Body of pancreas (tissue), 4 donors: Measurements from ENCODE around the gene MRPL36. TPM values are rescaled to one million over a fixed set of nuclear protein-coding genes. Genes with fewer than 3 reads are reported as not detected.

Source experiments
- ATAC-seq: fragments of 150-250 bp; one replicate; pipeline ENCODE4 v1.9.1; 2016
- DNase-seq, 4 donors: peaks; one replicate each; pipeline ENCODE4 v3.0.0-alpha.2; 2019
- H3K27ac ChIP-seq, 4 donors: fragments of 200-600 bp; sonication (generic); 1 replicate in 3 of 4; 2 replicates in 1 of 4; pipeline versions ENCODE4 v1.5.1 to v1.6.1; 2016 to 2019; ENCODE audit warnings: mild to moderate bottlenecking in 1 of 4, mixed read lengths in 1 of 4, moderate library complexity in 1 of 4
- H3K27me3 ChIP-seq, 2 donors: fragments of 200-600 bp; sonication (generic); one replicate each; pipeline ENCODE4 v1.6.0; 2016; ENCODE audit warnings: mild to moderate bottlenecking in 1 of 2
- H3K36me3 ChIP-seq, 2 donors: fragments of 200-600 bp; sonication (generic); replicated peaks in 1 of 2; 2 replicates each; pipeline ENCODE4 v1.5.1; 2016; ENCODE audit warnings: low read depth in 2 of 2; ENCODE audit not compliant: insufficient read depth in 1 of 2
- H3K4me1 ChIP-seq: fragments of 200-600 bp; sonication (generic); one replicate; pipeline ENCODE4 v1.6.0; 2016
- H3K4me3 ChIP-seq, 2 donors: fragments of 200-600 bp; sonication (generic); 1 replicate in 1 of 2; 2 replicates in 1 of 2; pipeline ENCODE4 v1.5.1; 2016 to 2019
- H3K9me3 ChIP-seq, 3 donors: fragments of 200-600 bp; sonication (generic); 1 replicate in 2 of 3; 2 replicates in 1 of 3; pipeline ENCODE4 v1.5.1; 2016
- CTCF ChIP-seq, 7 experiments: fragments of 450-650 bp in 4 of 7; fragments of 200-600 bp in 3 of 7; sonication (generic) in 3 of 7; IDR thresholded peaks; one replicate each; pipeline ENCODE4 v1.5.1; 2016 to 2019; ENCODE audit warnings: antibody characterized with exemption in 7 of 7
- POLR2A ChIP-seq, 3 donors: fragments of 450-650 bp; IDR thresholded peaks; one replicate each; pipeline ENCODE4 v1.6.1; 2016; ENCODE audit warnings: antibody characterized with exemption in 3 of 3, mild to moderate bottlenecking in 2 of 3
- WGBS, 2 donors: methylation state at CpG; one replicate each; pipeline ENCODE4 v1.1.5; 2017; 5-methylcytosine and 5-hydroxymethylcytosine counted together
- intact Hi-C: fragments of 100-400 bp; cut with DNase I; formaldehyde crosslinking; loops from one replicate; pipeline ENCODE4 v1.15.1; 2023
- total RNA-seq, 2 donors: library from RNA; depleted of rRNA; stranded (reverse); fragments of >200 nt; gene quantifications; one replicate each; pipeline ENCODE4 v1.1.0, GENCODE V29; 2016

The MRPL36 gene
- total RNA-seq, 2 donors from 2014 or later: 4.9 to 16.3 TPM

- TF ChIP-seq CTCF (IDR thresholded peaks at IDR 0.05): no peak
- no peak for TF ChIP-seq POLR2A (IDR thresholded peaks at IDR 0.05)
- Histone ChIP-seq H3K36me3 (no peaks in the 10 kb centered on the region), H3K27me3 (no peaks in the 10 kb centered on the region), H3K4me1 (no peaks in the 10 kb centered on the region), H3K4me3 (no peak overlapping the region), H3K9me3 (no peaks in the 10 kb centered on the region), H3K27ac (no peak overlapping the region)
- 83 to 84% methylated on average over 11 to 17 of the region's 17 CpGs for WGBS, 2 donors
- intact Hi-C loops: no loop called here
- ATAC-seq: no peak
- no peak for DNase-seq
Measured at GRCh38 chr5:1750469-1750868, 49.2 kb downstream of the MRPL36 start.

- H3K27ac ChIP-seq: no peak overlapping the region
- no peak for ATAC-seq
- DNase-seq: peak in 1 of 4 donors; percentile 4
- H3K4me3 ChIP-seq: no peak overlapping the region
- TF ChIP-seq POLR2A (IDR thresholded peaks at IDR 0.05) (no peak), CTCF (IDR thresholded peaks at IDR 0.05) (no peak)
- H3K36me3 ChIP-seq: no peaks in the 10 kb centered on the region
- H3K4me1 ChIP-seq: no peaks in the 10 kb centered on the region
- intact Hi-C loops: no loop called here
- WGBS, 2 donors: 76 to 81% methylated on average over 9 to 19 of the region's 19 CpGs
- no peaks in the 10 kb centered on the region for H3K27me3 ChIP-seq
- no peaks in the 10 kb centered on the region for H3K9me3 ChIP-seq
Measured at GRCh38 chr5:1749346-1750124, 50.1 kb downstream of the MRPL36 start.

- Histone ChIP-seq H3K27me3 (no peaks in the 10 kb centered on the region), H3K4me3 (no peak overlapping the region), H3K36me3 (no peaks in the 10 kb centered on the region), H3K27ac (no peak overlapping the region), H3K4me1 (no peaks in the 10 kb centered on the region), H3K9me3 (no peaks in the 10 kb centered on the region)
- ATAC-seq: no peak
- TF ChIP-seq CTCF (IDR thresholded peaks at IDR 0.05): no peak
- no peak for TF ChIP-seq POLR2A (IDR thresholded peaks at IDR 0.05)
- 38% methylated on average over 13 to 19 of the region's 19 CpGs for WGBS, 2 donors
- peak in 1 of 4 donors; percentile 4 for DNase-seq
- intact Hi-C loops: no loop called here
Measured at GRCh38 chr5:1748845-1749244, 50.8 kb downstream of the MRPL36 start.

Other genes with a start within 250 kb of the MRPL36 start
- gene NDUFS6, start 1.6 kb upstream of the MRPL36 start, total RNA-seq: 10 to 100 TPM; 12.5 to 41.9 TPM
- not detected for gene IRX4, start 83.1 kb upstream of the MRPL36 start, total RNA-seq